HepG2 (cell line): ENCODE data around the gene ARHGEF4. TPM values are rescaled to one million over a fixed set of nuclear protein-coding genes. Genes with fewer than 3 reads are reported as not detected.

Source experiments
- ATAC-seq: fragments of 200-7000 bp; cut with Tn5 transposase; 3 replicates; pipeline ENCODE4 v1.9.1; 2020; ENCODE audit warnings: mild to moderate bottlenecking, moderate library complexity
- BruUV-seq: library from RNA; stranded (reverse); fragments of 400-500 nt; replicated peaks from 2 replicates; lab custom pipeline; 2021; lab: Mats Ljungman, UMichigan
- CTCF ChIA-PET: fragments of 300-600 bp; formaldehyde crosslinking; extraction: SDS; loops from one replicate; lab custom pipeline; 2021; ENCODE audit warnings: low total read pairs, inconsistent platforms, low intra/inter-chr PET ratio; lab: Yijun Ruan, JAX
- POLR2A ChIA-PET: fragments of 350-600 bp; sonication (Branson Sonifier 250); formaldehyde crosslinking; loops from one replicate; lab custom pipeline; 2020; ENCODE audit warnings: antibody characterized with exemption, inconsistent platforms; lab: Yijun Ruan, JAX
- DNase-seq: peaks from one replicate; pipeline ENCODE4 v3.0.0-alpha.2; 2015; ENCODE audit warnings: low spot score
- FAIRE-seq: peaks from 3 replicates; lab custom pipeline; 2011; peaks lifted over from hg19 to GRCh38; lab: Jason Lieb, UNC
- H2AFZ ChIP-seq: one replicate; pipeline ENCODE4 v1.6.1; 2011; ENCODE audit warnings: low read length, inconsistent platforms
- H3K27ac ChIP-seq: fragments of 300-600 bp; 3 replicates; pipeline ENCODE4 v1.8.0; 2011; ENCODE audit warnings: mixed run types, mild to moderate bottlenecking, mixed read lengths, low read length, inconsistent platforms; ENCODE audit not compliant: insufficient read depth; ENCODE audit errors: extremely low read length
- H3K27me3 ChIP-seq, 2 experiments: fragments of 200-600 bp in 1 of 2; 2 replicates in 1 of 2; 3 replicates in 1 of 2; pipeline versions ENCODE4 v1.6.0 to v1.8.0; 2011; ENCODE audit warnings: low read length in 2 of 2, mild to moderate bottlenecking in 2 of 2, moderate library complexity in 2 of 2, inconsistent platforms in 1 of 2; ENCODE audit not compliant: insufficient read depth in 2 of 2, control insufficient read depth in 1 of 2
- H3K36me3 ChIP-seq, 2 experiments: fragments of 200-600 bp in 1 of 2; replicated peaks in 1 of 2; 2 replicates in 1 of 2; 3 replicates in 1 of 2; pipeline versions ENCODE4 v1.5.1 to v1.8.0; 2011; ENCODE audit warnings: low read length in 2 of 2, inconsistent platforms in 1 of 2; ENCODE audit not compliant: insufficient read depth in 2 of 2, control insufficient read depth in 1 of 2
- H3K4me1 ChIP-seq: 2 replicates; pipeline ENCODE4 v1.5.1; 2012; ENCODE audit warnings: low read length, inconsistent platforms; ENCODE audit not compliant: insufficient read depth
- H3K4me2 ChIP-seq: 2 replicates; pipeline ENCODE4 v1.6.0; 2011; ENCODE audit warnings: low read depth, low read length, inconsistent platforms
- H3K4me3 ChIP-seq, 3 experiments: fragments of 200-600 bp in 1 of 3; sonication (generic), shearing (Covaris generic) in 1 of 3; replicated peaks in 1 of 3; 2 replicates each; pipeline ENCODE4 v1.5.1; 2011 to 2016; ENCODE audit warnings: low read length in 3 of 3, inconsistent platforms in 2 of 3, low read depth in 2 of 3, mild to moderate bottlenecking in 2 of 3, control low read depth in 1 of 3, mixed read lengths in 1 of 3; ENCODE audit not compliant: insufficient read depth in 1 of 3
- H3K79me2 ChIP-seq: one replicate; pipeline ENCODE4 v1.6.1; 2011; ENCODE audit warnings: low read length, inconsistent platforms; ENCODE audit not compliant: insufficient read depth
- H3K9ac ChIP-seq: 2 replicates; pipeline ENCODE4 v1.6.0; 2011; ENCODE audit warnings: mild to moderate bottlenecking, low read depth, low read length, inconsistent platforms; ENCODE audit not compliant: insufficient read depth
- H3K9me3 ChIP-seq: 2 replicates; pipeline ENCODE4 v1.5.1; 2012; ENCODE audit warnings: mild to moderate bottlenecking, low read length
- H4K20me1 ChIP-seq: 2 replicates; pipeline ENCODE4 v1.6.0; 2011; ENCODE audit warnings: inconsistent platforms, mild to moderate bottlenecking, low read length, moderate library complexity; ENCODE audit not compliant: insufficient read depth
- ARNTL ChIP-seq: sonication (generic); formaldehyde crosslinking; IDR thresholded peaks from 2 replicates; pipeline ENCODE4 v1.4.0; 2020; ENCODE audit warnings: mild to moderate bottlenecking, missing genetic modification reagents
- MAFF ChIP-seq: IDR thresholded peaks from 2 replicates; pipeline ENCODE4 v1.6.1; 2011; ENCODE audit warnings: low read depth, low read length, improper control_type of control experiment
- MAFK ChIP-seq, 2 experiments: IDR thresholded peaks in 1 of 2; conservative IDR thresholded peaks in 1 of 2; 2 replicates each; pipeline ENCODE4 v1.6.1; 2011; ENCODE audit warnings: improper control_type of control experiment in 2 of 2, low read length in 2 of 2
- MLLT10 ChIP-seq: sonication (generic); formaldehyde crosslinking; IDR thresholded peaks from 2 replicates; pipeline ENCODE4 v1.4.0; 2020; ENCODE audit warnings: missing genetic modification reagents
- MZF1 ChIP-seq: sonication (generic); formaldehyde crosslinking; IDR thresholded peaks from 2 replicates; pipeline ENCODE4 v1.8.1; 2023; ENCODE audit warnings: mild to moderate bottlenecking, missing genetic modification reagents, borderline replicate concordance
- SETDB1 ChIP-seq: sonication (generic); formaldehyde crosslinking; IDR thresholded peaks from 2 replicates; pipeline ENCODE4 v1.5.1; 2020; ENCODE audit warnings: missing genetic modification reagents, mild to moderate bottlenecking, borderline replicate concordance
- ZNF30 ChIP-seq: sonication (generic); formaldehyde crosslinking; IDR thresholded peaks from 2 replicates; pipeline ENCODE4 v1.5.0; 2020; ENCODE audit warnings: mild to moderate bottlenecking, missing genetic modification reagents
- ZNF317 ChIP-seq: sonication (generic); formaldehyde crosslinking; IDR thresholded peaks from 2 replicates; pipeline ENCODE4 v1.5.0; 2020; ENCODE audit warnings: mild to moderate bottlenecking, missing genetic modification reagents
- WGBS: methylation state at CpG from one replicate; pipeline ENCODE4 v1.1.6; 2017; ENCODE audit warnings: low lambda C conversion rate; 5-methylcytosine and 5-hydroxymethylcytosine counted together
- in situ Hi-C: cut with HindIII; loops from 2 replicates; pipeline ENCODE4 v1.10.0; 2017; ENCODE audit warnings: low pct_unique_long_range_greater_than_20kb; ENCODE audit not compliant: extremely low pct_ligation_motif_present
- intact Hi-C: fragments of 100-400 bp; cut with micrococcal nuclease; formaldehyde crosslinking; loops from one replicate; pipeline ENCODE4 v1.10.0; 2022; ENCODE audit not compliant: unreplicated experiment
- polyA plus RNA-seq, 8 experiments: library from polyadenylated mRNA; depleted of rRNA in 3 of 8; stranded (reverse) in 7 of 8; unstranded in 1 of 8; fragments of >200 nt; fragmentation: Illumina TruSeq in 4 of 8; extraction: Trizol in 4 of 8; gene quantifications; 2 replicates each; pipeline versions ENCODE4 v1.2.1 to v1.2.3, GENCODE V29; 2011 to 2016; ENCODE audit warnings: low read depth in 4 of 8, missing spikeins in 1 of 8, mixed read lengths in 1 of 8; ENCODE audit not compliant: insufficient read depth in 1 of 8
- total RNA-seq, 5 experiments: library from RNA; depleted of rRNA; stranded (reverse); fragments of >200 nt; fragmentation: Illumina TruSeq; extraction: Trizol; gene quantifications; 2 replicates each; pipeline ENCODE4 v1.2.3, GENCODE V29; 2016; ENCODE audit warnings: low read depth in 1 of 5
- TF ChIP-seq, protein P1 (sequence below): IDR thresholded peaks from 2 replicates; pipeline ENCODE4 v1.6.1; 2016
- TF ChIP-seq, protein P2 (sequence below): sonication (generic); formaldehyde crosslinking; IDR thresholded peaks from 2 replicates; pipeline ENCODE4 v1.9.0; 2021; ENCODE audit warnings: missing genetic modification reagents, mild to moderate bottlenecking, borderline replicate concordance

The ARHGEF4 gene
- total and polyA plus RNA-seq, 2 of the 13 experiments (the other 11 are each of a cell fraction or from before 2014, with no cell fraction given): 0.11 to 0.13 TPM

DNA sequence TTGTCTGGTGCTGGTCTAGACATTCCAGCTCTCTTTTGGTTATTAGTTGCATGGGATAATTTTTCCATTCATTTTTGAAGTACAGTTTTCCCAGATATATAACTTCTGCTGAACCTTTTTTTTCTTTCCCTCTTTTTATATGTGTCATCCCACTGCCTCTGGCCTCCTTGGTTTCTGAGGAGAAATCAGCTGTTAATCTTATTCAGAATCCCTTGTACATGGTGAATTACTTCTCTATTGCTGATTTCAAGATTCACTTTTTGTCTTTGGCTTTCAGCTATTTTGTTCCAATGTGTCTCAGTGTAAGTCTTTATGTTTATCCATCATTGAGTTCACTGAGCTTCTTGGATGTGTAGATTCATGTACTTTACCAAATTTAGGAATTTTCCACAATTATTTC is 99.7 kb downstream of the ARHGEF4 start:
- Histone ChIP-seq H2AFZ (no peak overlapping the region), H3K27me3 (no peaks in the 10 kb centered on the region), H3K36me3 (no peaks in the 10 kb centered on the region), H3K4me1 (no peaks in the 10 kb centered on the region), H3K27ac (no peak overlapping the region), H3K4me2 (no peak overlapping the region), H3K79me2 (no peaks in the 10 kb centered on the region), H3K9ac (no peak overlapping the region), H3K9me3 (0 out of 2 replicates have a peak, but pooled peaks cover 5% of the 10 kb centered on the region), H4K20me1 (no peaks in the 10 kb centered on the region), H3K4me3 (no peak overlapping the region)
- POLR2A ChIA-PET: no interaction called here
- intact Hi-C loops (no loop called here), in situ Hi-C loops (no loop called here)
- CTCF ChIA-PET: no interaction called here
- no peak for ATAC-seq
- no peak for DNase-seq
- no TSS peak for BruUV-seq
- TF ChIP-seq MZF1 (CRISPR knock-in tag): no peak
- peak; percentile 98 for TF ChIP-seq ZNF317 (CRISPR knock-in tag)
- FAIRE-seq: no peak

DNA sequence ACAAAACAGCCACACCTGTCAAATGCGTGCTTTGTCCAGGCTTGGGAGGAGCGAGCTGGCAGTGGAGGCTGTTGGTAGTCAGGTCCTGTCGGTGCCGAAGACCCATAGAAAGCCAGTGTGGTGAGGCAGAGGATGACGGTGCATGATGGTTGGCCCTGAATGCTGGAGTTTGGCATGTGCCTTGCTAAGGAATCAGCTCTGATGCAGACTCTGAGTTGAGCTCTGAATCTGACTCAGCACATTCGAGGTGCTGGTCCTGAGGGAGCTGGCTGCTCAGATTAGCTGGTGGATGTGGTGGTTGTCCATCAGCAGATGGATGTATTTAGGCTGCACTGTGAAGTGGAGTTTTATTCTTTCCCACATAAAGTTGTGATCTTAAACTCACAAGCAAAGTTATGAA is 111.3 kb downstream of the ARHGEF4 start:
- Histone ChIP-seq H3K4me3 (no peak overlapping the region), H3K9ac (no peak overlapping the region), H3K27me3 (peaks cover 1 to 8% of the 10 kb centered on the region in 2 experiments; a peak in 2 of 5 replicates), H4K20me1 (no peaks in the 10 kb centered on the region), H3K4me1 (no peaks in the 10 kb centered on the region), H3K27ac (no peak overlapping the region), H3K79me2 (no peaks in the 10 kb centered on the region), H3K36me3 (no peaks in the 10 kb centered on the region), H2AFZ (no peak overlapping the region), H3K4me2 (no peak overlapping the region), H3K9me3 (peaks cover 6% of the 10 kb centered on the region; the same call in 1 of the 2 replicates)
- DNase-seq (no peak), ATAC-seq (no peak), FAIRE-seq (no peak)
- intact Hi-C loops (no loop called here), in situ Hi-C loops (no loop called here)
- WGBS: 35% methylated on average over 6 of the region's 6 CpGs
- POLR2A ChIA-PET: no interaction called here
- CTCF ChIA-PET: no interaction called here
- BruUV-seq: no TSS peak
- TF ChIP-seq MAFK (conservative IDR thresholded peaks at IDR 0.05 in 1 of 2, IDR thresholded peaks at IDR 0.05 in 1 of 2; ENCODE audit: low read length in 2 of 2) (peak; percentile 92 to 93), SETDB1 (CRISPR knock-in tag) (no peak), MLLT10 (CRISPR knock-in tag) (no peak), ZNF30 (CRISPR knock-in tag) (no peak), ARNTL (CRISPR knock-in tag) (no peak), MAFF (peak; percentile 84)
- TF ChIP-seq, protein P1, sequence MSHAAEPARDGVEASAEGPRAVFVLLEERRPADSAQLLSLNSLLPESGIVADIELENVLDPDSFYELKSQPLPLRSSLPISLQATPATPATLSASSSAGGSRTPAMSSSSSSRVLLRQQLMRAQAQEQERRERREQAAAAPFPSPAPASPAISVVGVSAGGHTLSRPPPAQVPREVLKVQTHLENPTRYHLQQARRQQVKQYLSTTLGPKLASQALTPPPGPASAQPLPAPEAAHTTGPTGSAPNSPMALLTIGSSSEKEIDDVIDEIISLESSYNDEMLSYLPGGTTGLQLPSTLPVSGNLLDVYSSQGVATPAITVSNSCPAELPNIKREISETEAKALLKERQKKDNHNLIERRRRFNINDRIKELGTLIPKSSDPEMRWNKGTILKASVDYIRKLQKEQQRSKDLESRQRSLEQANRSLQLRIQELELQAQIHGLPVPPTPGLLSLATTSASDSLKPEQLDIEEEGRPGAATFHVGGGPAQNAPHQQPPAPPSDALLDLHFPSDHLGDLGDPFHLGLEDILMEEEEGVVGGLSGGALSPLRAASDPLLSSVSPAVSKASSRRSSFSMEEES (CRISPR knock-in tag): no peak
- TF ChIP-seq, protein P2, sequence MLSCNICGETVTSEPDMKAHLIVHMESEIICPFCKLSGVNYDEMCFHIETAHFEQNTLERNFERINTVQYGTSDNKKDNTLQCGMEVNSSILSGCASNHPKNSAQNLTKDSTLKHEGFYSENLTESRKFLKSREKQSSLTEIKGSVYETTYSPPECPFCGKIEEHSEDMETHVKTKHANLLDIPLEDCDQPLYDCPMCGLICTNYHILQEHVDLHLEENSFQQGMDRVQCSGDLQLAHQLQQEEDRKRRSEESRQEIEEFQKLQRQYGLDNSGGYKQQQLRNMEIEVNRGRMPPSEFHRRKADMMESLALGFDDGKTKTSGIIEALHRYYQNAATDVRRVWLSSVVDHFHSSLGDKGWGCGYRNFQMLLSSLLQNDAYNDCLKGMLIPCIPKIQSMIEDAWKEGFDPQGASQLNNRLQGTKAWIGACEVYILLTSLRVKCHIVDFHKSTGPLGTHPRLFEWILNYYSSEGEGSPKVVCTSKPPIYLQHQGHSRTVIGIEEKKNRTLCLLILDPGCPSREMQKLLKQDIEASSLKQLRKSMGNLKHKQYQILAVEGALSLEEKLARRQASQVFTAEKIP (CRISPR knock-in tag): no peak
